ENCODE data around the gene CISH. TPM values are rescaled to one million over a fixed set of nuclear protein-coding genes. Genes with fewer than 3 reads are reported as not detected.

The CISH gene
- total and polyA plus RNA-seq, 9 of the 15 experiments (the other 6 are each of a cell fraction or from before 2014, with no cell fraction given): 1.7 to 47.7 (median 18.3) TPM

GRCh38 chr3:50582083-50582482, 29.5 kb downstream of the CISH start (continued):
- no peak for TF ChIP-seq MGA (IDR thresholded peaks at IDR 0.05)

All from K562 (cell line).